GM18517 (cell line): ENCODE data around the gene CATSPERD.

Source experiments
- ATAC-seq: cut with Tn5 transposase; IDR thresholded peaks from one replicate; pipeline ENCODE4 v1.9.1; 2021; ENCODE audit warnings: mild to moderate bottlenecking, moderate library complexity; ENCODE audit not compliant: unreplicated experiment

Gene CATSPERD

DNA sequence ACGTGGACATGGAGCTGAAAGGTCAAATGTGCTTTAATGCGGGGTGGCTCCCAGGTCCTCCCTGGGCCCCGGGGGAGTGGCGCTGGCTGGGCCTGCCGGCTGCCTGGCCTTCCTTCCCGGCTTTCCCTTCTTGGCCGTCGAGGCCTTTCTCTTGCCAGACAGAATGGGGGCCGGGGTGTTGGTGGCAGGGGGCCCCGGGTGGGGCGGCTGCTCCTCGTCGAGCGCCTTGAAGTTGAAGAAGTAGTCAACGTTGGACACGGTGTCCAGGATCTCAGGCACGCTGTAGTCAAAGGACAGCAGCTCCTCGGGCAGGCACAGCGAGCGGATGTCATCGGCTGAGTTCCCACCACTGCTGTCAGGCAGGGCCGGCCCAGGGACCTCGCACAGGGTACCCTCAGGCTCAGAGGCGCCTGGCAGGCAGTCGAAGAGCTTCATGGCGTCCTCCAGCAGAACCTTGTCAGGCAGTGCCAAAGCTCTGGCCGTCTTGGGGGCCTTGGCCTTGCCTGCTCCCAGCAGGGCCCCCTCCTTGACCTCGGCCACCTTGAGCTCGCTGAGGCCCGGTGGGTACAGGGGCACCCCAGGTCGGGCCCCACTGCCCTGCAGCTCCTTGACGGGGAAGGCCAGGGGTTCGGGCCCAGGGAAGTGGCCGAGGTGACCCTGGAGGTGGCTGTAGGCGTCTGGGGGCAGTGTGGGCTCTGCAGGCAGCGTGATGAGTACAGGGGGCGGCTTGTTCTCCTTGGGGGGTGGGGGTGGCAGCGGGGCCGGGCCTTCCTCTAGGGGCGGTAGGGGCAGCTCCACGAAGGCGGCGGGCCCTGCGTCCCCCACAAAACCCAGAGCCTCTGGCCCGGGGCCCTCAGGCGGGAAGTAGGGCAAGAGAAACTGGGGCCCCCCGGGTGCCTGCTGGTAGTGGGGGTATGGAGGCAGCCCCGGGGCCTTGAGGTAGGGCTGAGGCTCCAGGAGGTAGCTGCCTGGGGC lies 62.8 kb downstream of the CATSPERD start:
- ATAC-seq = no peak

DNA sequence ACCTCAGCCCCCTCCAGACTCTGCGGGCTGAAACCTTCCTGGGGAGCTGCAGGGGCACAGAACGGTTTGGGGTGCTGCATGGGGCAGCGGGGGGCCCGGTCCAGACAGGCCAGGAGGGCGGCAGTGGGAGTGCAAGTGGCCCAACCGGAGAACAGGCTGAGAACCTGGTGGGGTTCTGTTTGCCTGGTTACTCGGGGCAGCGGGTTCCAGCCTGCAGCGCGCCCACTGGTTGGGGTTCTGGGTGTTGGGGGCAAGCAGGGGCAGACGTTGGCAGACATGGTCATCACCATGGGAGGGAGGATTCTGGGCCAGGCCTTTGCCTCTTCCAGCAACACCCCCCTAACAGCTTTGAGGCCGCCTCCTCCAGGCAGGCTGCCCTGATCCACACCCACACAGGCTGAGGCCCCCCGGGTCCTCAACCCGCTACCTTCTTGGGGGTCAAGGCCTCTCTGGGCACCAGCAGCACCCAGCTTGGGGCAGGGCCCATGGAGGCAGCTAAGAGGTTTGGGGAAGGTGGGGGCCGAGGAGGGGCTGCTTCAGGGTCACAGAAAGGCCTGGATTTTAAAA lies 64.2 kb downstream of the CATSPERD start, which contains the start of gene PRR22:
Gene PRR22 (minus strand): TSS at position 166 of the 567 bp plus-strand sequence. CDS start 86 bp downstream, at position 80.
- ATAC-seq = no peak

DNA sequence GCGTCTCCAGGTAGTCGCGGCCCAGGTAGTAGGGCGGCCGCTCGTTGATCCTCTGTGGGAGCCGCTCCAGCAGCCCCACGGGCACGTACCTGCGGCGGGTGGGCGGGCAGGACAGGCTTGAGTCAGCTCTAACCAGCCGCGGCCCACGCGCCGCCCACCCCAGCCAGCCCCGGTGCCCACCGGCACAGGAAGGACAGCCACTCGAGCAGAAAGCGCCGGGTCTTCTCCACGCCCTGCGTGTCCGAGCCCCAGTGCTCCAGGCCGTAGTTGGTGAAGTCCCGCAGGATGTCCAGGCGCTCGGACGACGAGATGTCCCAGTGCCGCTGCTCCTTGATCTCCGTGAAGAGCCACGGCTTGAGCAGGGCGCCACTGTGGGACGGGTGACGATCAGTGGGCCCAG lies 65.0 kb downstream of the CATSPERD start:
- no peak for ATAC-seq

DNA sequence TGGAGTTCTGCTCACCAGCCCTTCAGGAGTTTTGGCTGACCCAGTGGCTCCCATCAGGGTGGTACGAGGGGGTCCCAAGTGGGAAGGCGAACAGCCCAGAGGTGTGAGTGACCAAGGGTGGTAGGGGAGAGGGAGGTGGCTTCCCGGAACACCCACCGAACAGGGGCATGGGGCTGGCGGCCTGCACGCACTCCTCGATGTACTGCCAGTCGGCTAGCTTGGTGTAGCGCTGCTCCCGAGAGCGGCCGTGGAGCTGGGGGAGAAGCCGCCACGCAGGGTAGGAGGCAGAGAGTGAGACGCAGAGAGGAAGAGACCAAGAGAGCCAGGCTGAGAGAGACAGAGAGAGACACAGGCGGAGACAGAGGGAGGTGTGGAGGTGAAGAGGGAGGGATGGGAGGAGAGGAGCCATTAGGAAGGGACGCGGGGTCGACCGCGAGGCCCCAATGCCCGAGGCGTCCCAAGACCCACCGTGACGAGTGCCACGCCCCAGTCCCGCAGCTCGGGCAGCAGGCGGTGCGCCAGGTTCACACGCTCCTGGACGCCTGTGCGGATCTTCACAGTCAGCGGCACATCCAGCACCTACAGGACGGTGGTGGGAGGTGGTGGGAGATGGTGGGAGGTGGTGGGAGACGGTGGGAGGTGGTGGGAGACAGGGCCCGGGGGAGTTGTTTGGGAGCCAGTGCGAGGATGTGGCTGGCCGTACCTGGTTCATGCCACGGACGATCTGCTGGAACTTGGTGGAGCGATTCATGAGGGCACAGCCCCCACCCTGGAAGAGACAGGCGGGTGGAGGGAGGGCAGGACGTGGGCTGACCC lies 66.4 kb downstream of the CATSPERD start:
- no peak for ATAC-seq

DNA sequence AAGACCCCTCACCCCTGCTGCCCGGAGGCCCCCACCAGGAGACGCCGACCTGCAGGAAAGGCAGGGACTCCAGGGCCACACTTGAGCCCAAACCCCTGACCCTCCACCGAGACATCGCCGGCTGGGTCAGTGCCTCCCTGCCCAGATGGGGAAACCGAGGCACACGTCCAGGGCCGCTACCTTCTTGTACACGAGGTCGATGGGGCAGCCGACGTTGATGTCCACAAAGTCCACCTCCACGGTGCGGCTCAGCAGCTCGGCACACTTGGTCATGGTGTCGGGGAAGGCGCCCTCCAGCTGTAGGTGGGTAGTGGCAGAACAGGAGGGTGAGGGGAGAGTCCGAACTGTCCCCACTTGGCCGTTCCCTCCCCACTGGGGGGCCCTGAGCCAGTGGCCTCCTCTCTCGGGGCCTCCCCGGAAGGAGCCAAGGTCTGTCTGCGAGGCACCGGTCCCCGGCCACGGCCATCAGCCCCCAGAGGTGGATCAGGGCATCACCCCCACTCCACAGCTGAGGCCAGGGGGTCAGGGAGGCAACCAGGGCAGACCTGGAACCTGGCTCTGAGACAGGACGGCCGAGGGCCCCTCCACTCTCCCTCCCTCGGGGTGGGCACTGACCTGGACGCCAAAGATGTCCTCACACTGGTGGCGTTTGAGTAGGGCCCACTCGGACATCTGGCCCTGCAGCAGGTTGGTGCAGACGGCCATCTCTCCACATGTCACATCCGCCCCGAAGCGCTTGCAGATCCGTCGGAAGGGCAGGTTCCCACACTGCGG lies 67.2 kb downstream of the CATSPERD start:
- ATAC-seq = no peak

DNA sequence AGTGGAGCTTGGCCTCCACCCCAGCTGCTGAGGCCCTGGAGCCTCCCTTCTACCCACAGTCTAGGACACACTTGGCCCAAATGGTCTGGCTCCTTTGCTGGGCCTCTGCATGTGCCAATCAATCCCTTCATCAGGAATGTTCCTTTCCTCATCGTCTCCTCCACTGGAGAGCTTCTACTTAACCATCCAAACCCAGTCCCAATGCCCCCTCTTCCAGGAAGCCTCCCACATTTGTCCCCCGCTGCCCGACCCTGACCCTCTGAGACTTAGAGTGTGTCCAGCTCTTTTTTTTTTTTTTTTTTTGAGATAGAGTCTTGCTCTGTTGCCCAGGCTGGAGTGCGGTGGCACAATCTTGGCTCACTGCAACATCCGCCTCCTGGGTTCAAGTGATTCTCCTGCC lies 68.0 kb downstream of the CATSPERD start:
- no peak for ATAC-seq

DNA sequence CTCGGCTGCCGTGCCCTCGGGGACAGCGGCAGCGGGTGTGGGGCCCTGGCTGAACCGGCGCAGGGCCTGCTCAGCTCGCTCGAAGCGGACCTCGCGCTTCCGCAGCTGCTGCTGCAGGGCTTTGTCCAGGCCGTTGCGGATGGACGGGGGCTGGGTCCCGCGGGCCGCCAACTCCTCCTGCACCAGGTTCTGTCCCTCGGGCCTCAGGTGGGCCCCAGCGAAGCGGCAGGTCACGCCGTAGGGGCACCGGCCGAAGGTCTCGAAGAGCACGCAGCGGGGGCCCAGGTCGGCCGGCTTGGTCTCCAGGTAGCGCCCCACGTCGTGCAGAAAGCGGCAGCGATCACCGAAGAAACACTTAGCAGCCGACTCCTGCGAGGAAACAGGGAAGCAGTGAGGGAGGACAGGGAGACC lies 68.9 kb downstream of the CATSPERD start:
- ATAC-seq = no peak

DNA sequence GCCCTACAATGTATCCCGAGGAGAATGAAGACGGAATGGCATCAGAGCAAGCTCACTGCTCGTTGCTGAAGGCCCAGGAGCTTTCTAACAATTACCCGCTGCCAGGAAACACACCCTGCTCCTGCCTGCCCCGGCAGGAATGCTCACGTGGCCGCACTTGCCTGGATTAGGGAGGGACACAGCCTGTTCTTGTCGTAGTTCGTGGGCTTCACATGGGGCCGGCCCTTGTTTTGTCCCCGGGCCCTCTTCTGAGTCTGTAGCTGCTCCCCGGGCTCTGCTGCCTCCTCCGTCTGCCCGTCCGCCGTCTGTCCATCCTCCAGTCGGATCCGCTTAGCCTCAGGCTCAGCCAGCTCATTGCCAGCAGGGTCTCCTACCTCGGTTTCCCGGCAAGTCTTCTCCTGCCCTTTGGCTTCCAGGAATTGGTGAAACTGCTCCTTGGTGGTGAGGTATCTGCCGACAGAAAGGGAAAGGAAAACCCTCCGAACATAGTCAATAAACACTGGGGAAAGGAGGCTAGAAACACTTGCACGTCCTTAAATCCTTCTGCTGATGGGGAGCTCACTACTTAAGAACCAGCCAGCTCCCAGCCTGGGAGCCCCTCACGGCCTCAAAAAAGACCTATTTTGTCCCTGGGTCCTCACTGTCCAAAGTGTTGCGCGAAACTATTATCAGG lies 69.6 kb downstream of the CATSPERD start:
- ATAC-seq = no peak

DNA sequence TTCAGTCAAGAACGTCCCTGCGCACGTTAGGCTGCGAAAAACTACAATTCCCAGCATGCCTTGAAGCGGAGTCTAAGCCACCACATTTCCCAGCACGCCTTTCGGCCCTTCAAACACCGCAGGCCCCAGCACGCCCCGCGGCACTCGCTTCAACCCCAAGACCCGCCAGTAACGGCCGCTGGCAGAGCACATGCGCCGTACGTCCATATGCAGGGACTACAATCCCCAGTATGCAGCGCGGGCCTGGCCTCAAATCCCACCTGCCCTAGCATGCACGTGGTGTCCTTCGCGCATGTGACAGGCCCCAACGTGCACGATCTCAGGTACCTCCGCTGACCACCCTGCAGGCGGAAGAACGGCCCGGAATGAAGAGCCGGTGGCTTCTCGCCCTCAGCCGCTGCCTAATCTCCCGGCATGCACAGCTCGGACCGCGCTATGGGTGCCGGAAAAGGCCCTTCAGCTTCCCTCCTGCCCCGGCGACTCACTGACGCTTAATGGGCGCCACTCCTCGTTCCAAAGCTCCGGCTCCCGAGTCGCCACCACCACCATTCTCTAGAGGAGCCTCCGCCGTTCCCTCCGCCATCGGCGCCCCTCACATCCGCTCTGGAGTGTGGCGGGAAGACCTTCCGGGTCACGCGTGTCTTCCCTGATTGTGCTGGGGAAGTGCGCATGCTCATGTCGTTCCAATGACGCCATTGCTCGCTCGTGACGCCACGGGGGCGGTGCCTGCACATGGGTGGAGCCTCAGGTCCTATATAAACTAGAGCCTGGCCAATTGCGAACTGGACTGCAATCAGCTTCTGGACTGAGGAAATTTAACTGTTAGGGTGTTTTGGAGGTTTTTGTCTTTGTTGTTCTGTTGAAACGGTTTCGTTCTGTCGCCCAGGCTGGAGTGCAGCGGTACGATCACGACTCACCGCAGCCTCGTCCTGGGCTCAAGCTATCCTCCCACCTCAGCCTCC lies 70.4 kb downstream of the CATSPERD start, which contains the start of gene DUS3L:
Gene DUS3L (minus strand): TSS at position 605 of the 962 bp plus-strand sequence. CDS start 22 bp downstream, at position 583.
- ATAC-seq = peak; percentile 87

DNA sequence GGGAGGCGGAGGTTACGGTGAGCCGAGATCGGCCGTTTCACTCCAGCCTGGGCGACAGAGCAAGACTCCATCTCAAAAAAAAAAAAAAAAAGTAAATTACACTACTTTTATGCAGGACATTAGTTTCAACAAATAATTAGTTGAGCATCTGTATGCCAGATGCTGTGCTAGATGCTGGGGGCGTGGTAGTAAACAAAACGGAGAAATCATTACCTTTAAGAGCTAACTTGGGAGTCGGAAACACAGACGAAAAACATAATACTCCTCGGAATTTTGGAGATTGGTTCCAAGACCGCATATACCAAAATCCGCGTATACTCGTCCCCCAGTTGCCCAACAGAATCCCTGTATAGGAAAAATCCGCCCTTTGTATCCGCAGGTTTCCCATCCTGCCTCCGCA lies 71.8 kb downstream of the CATSPERD start:
- ATAC-seq = no peak

DNA sequence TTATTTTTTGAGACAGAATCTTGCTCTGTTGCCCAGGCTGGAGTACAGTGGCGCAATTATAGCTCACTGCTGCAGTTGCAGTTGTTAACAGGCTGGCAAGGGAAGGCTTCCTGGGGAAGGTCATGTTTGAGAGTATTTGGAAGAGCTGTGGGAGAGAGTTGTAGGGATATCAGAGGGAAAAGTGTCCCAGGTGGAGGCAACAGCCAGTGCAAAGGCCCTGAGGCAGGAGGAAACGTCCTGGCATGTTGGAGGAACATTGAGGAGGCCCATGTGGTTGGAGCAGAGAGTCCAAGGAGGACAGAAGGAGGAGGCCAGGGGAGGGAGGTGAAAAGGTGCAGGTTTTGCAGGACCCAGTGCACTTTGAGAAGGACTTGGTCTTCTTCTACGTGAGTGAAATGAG lies 72.8 kb downstream of the CATSPERD start:
- no peak for ATAC-seq

DNA sequence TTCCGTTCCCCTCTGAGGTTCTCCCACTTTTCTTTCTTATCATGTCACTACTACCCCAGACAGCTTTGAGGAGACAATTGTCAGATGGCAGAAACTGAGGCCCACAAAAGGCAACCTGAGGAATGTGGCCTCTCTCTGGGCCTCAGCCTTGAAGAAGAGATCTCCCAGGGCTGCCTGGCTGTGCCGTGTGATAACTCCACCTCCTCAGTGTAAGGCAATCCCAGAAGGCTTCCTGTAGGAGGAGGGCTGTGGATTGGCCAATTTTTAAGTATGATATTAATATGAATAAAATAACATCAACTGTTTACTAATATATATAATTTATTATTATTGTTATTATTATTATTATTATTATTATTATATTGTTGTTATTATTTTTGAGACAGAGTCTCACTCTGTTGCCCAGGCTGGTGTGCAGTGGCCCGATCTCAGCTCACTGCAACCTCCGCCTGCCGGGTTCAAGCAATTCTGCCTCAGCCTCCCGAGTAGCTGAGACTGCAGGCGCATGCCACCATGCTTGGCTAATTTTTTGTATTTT lies 75.0 kb downstream of the CATSPERD start:
- ATAC-seq = no peak

DNA sequence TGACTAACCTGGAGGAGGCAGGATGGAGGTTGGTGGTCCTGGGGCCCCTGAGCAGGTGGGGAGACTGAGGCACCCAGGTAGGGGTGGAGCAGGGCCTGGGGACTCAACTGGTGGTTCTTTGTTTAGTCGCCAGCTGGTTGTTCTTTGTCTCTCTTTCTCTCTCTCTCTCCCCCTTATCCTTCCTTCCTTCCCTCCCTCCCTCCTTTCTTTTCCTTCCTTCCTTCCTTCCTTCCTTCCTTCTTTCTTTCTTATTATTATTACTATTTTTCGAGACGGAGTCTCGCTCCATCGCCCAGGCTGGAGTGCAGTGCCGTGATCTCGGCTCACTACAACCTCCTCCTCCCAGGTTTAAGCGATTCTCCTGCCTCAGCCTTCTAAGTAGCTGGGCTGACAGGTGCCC lies 77.8 kb downstream of the CATSPERD start:
- no peak for ATAC-seq

DNA sequence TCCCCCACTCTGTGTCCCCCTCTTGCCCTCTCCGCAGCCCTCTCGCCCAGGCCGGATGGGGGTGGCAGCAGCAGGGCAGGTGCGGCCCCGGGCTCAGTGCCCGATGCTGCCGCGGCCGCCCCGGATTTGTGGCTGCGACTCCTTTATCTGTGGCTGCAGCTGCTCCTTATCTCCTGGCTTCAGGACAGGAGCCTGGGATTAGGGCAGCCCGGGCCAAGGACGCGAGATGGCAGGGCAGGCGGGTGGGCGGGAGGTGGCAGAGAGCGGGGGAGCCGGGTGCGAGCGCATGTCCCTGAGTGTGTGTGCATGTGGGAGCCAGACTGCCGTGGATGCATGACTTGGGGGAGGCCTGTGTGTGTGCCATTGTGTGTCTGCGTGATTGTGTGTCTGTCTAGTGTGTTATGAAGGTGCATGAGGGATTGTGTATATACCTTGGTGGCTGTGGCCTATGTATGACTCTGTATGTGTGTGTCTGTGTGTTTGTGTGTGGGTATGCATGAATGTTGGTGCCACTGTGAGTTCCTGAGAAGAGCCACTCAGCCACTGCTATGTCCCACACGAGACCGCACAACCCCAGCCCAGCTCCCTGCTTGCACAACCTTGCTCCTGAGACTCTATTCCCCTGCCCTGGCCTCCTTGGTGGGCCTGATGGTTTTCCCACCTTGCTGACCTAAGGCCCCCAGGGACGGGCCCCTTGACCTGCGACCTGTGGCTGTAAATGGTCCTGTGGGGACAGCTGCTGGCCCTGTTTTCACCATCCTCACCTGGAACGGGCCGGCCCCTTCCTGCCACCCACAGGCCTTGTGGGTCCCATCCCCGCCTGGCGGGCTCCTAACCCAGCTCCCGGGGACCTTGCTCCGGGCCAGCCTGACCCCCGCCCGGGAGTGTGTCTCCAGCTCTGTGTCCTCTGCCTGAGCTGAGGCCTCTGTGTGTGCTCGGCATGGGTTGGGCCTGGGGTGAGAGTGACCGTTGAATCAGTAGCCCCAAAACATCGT lies 79.1 kb downstream of the CATSPERD start:
- ATAC-seq = no peak

DNA sequence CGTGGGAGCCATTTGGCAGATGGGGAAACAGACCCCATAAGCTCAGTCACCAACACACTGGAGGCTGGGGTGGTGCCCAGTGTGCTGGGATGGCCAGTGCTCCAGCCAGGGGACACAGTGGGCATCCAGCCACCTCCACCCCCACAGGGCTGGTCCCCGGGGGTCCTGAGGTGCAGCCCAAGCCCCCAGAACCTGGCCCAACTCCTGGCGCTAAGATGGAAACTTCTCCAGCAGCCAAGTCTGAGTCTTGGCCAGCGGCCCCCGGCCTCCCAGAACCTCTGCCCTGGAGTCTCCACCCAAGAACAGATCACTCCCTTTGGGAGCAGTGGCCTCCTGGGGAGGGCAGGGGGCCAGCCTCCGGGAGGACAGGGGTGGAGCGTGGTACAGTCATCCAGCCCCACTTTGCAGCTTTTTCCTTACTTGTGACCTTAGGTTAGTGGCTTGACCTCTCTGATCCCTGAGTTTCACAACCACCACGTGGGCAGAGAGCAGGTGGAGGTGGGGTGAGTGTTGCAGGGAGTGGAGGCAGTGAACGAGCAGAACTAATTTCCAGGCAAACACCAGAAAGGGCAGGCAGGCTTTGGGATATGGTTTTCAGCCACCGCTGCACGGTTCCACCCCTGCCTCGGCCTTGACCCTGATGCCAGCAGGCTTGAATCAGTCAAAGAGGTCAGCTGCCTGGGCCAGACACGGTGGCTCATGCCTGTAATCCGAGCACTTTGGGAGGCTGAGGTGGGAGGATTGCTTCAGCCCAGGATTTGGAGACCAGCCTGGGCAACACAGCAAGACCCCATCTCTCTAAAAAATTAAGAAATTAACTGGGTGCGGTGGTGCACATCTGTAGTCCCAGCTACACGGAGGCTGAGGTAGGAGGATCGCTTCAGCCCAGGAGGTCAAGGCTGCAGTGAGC lies 80.2 kb downstream of the CATSPERD start:
- no peak for ATAC-seq
